D721Med (cell line): ENCODE measurements around the gene NIPAL4.

Experiments used
- DNase-seq: peaks from one replicate; pipeline ENCODE4 v3.0.0; 2011; ENCODE audit warnings: low spot score; ENCODE audit not compliant: insufficient read length
- FAIRE-seq: peaks from 2 replicates; lab custom pipeline; 2011; peaks lifted over from hg19 to GRCh38; lab: Jason Lieb, UNC
- TF ChIP-seq, protein P1 (sequence below): IDR thresholded peaks from 2 replicates; pipeline ENCODE4 v1.5.1; 2012; ENCODE audit warnings: mild to moderate bottlenecking, control low read depth; ENCODE audit not compliant: insufficient read depth; ENCODE audit errors: missing control alignments

NIPAL4 gene

GRCh38 chr5:157485811-157486210 is 25.8 kb downstream of the NIPAL4 start:
- FAIRE-seq (no peak), DNase-seq (no peak)
- TF ChIP-seq, protein P1, sequence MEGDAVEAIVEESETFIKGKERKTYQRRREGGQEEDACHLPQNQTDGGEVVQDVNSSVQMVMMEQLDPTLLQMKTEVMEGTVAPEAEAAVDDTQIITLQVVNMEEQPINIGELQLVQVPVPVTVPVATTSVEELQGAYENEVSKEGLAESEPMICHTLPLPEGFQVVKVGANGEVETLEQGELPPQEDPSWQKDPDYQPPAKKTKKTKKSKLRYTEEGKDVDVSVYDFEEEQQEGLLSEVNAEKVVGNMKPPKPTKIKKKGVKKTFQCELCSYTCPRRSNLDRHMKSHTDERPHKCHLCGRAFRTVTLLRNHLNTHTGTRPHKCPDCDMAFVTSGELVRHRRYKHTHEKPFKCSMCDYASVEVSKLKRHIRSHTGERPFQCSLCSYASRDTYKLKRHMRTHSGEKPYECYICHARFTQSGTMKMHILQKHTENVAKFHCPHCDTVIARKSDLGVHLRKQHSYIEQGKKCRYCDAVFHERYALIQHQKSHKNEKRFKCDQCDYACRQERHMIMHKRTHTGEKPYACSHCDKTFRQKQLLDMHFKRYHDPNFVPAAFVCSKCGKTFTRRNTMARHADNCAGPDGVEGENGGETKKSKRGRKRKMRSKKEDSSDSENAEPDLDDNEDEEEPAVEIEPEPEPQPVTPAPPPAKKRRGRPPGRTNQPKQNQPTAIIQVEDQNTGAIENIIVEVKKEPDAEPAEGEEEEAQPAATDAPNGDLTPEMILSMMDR, result no peak

DNA sequence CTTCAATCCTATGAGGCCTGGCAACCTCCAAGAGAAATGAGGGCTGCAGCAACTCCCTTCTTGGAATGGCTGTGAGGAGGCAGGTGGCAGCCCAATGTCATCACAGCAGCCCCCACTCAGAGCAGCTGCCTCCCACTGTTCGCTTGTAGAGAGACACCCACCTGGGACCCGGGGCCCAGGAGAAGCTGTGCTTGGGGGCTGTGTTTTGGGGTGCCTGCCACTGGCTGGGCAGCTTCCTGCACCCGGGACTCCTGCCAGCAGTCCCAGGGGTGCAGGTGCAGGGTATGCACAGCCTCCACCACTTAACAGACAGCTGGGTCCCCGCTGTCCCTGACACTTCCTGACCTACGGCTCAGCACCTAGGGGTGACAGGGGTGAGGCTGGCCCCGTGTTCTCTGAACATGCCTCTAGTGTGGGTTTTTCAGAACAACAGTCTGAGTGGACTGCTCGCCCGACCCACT is 26.2 kb downstream of the NIPAL4 start:
- TF ChIP-seq, protein P1, result no peak
- DNase-seq, result no peak
- FAIRE-seq, result no peak

- TF ChIP-seq, protein P1, result no peak
Observed at GRCh38 chr5:157486861-157487260, 26.8 kb downstream of the NIPAL4 start.

DNA sequence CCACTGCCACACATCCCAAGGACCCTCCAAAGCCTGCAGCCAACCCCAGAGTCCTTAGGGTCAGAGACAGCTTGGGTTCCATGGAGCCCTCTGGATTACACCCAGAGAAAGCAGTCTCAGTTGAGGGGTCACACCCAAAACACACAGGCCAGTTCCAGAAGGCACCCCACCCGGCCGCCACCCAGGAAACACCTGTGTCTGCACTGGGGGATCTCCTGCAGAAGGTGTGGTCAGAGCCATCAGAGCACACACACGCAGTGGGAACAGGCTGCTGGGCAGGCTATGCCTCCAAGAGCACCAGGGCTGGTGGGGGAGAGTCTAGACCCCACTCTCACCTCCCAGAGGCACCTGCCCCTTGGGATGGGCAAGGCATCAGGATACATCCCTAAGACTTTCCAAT is 27.3 kb downstream of the NIPAL4 start:
- TF ChIP-seq, protein P1, result no peak
- DNase-seq (no peak), FAIRE-seq (no peak)

More at GRCh38 chr5:157486861-157487260, 26.8 kb downstream of the NIPAL4 start:
- FAIRE-seq (no peak), DNase-seq (no peak)

GRCh38 chr5:157491471-157491995 is 31.5 kb downstream of the NIPAL4 start:
- DNase-seq, result no peak
- FAIRE-seq, result no peak
- TF ChIP-seq, protein P1, result no peak

GRCh38 chr5:157492886-157493285 is 32.9 kb downstream of the NIPAL4 start:
- DNase-seq, result no peak
- no peak for FAIRE-seq
- TF ChIP-seq, protein P1, result no peak

GRCh38 chr5:157494178-157494832 is 34.3 kb downstream of the NIPAL4 start:
- TF ChIP-seq, protein P1, result no peak
- DNase-seq (no peak), FAIRE-seq (no peak)
